H1 (cell line): ENCODE measurements around the gene SLC23A1. TPM values are rescaled to one million over a fixed set of nuclear protein-coding genes. Genes with fewer than 3 reads are reported as not detected.

Source experiments
- BRCA1 ChIP-seq: IDR thresholded peaks from 2 replicates; pipeline ENCODE4 v1.6.1; 2012; ENCODE audit warnings: low read depth, low read length, improper control_type of control experiment
- EZH2 ChIP-seq: fragments of 200-600 bp; sonication (generic); IDR thresholded peaks from 2 replicates; pipeline ENCODE4 v1.7.1; 2012; ENCODE audit warnings: low read depth, mild to moderate bottlenecking, moderate library complexity, low read length, inconsistent platforms; ENCODE audit not compliant: severe bottlenecking
- HDAC6 ChIP-seq: IDR thresholded peaks from one replicate; pipeline ENCODE4 v1.7.1; 2012; ENCODE audit warnings: low read depth, mild to moderate bottlenecking, inconsistent platforms, low read length, moderate library complexity
- KDM1A ChIP-seq: fragments of 200-600, 300-600 bp; sonication (generic); IDR thresholded peaks from 2 replicates; pipeline ENCODE4 v1.7.1; 2016; ENCODE audit warnings: mild to moderate bottlenecking, low read length, borderline replicate concordance
- MAFK ChIP-seq: IDR thresholded peaks from 2 replicates; pipeline ENCODE4 v1.6.1; 2012; ENCODE audit warnings: low read depth, mild to moderate bottlenecking, improper control_type of control experiment, low read length
- RBBP5 ChIP-seq: IDR thresholded peaks from 2 replicates; pipeline ENCODE4 v1.7.1; 2012; ENCODE audit warnings: low read depth, mild to moderate bottlenecking, inconsistent platforms, low read length, moderate library complexity, borderline replicate concordance
- RNF2 ChIP-seq: fragments of 200-900, 300-1000 bp; sonication (generic); IDR thresholded peaks from 2 replicates; pipeline ENCODE4 v1.7.1; 2016; ENCODE audit warnings: borderline replicate concordance, low read depth, mild to moderate bottlenecking, antibody characterized with exemption, low read length; ENCODE audit not compliant: poor library complexity, severe bottlenecking; ENCODE audit errors: missing control alignments
- YY1 ChIP-seq: IDR thresholded peaks from 2 replicates; pipeline ENCODE4 v1.6.1; 2011; ENCODE audit warnings: low read depth, mild to moderate bottlenecking, low read length
- polyA plus RNA-seq, 7 experiments: library from polyadenylated mRNA; depleted of rRNA in 3 of 7; stranded (reverse) in 5 of 7; unstranded in 2 of 7; fragments of >200 nt in 5 of 7; fragments of 200-250 nt in 2 of 7; gene quantifications; 1 replicate in 5 of 7; 2 replicates in 1 of 7; 4 replicates in 1 of 7; pipeline versions ENCODE4 v1.2.1 to v1.2.3, GENCODE V29; 2011 to 2013; ENCODE audit warnings: missing spikeins in 2 of 7, mixed read lengths in 2 of 7
- total RNA-seq: library from RNA; stranded (reverse); fragmentation: NEBNext Ultra II Directional; extraction: Animal tissue kit (Norgen Biotek cat#: 25700); gene quantifications from 2 replicates; pipeline ENCODE4 v1.2.1, GENCODE V29; 2021
- TF ChIP-seq, protein P1 (sequence below): fragments of 300-600 bp; sonication (generic); IDR thresholded peaks from 2 replicates; pipeline ENCODE4 v1.7.1; 2012; ENCODE audit warnings: low read length, moderate library complexity, mild to moderate bottlenecking, inconsistent platforms; ENCODE audit not compliant: insufficient replicate concordance
- TF ChIP-seq, protein P2 (sequence below): IDR thresholded peaks from 2 replicates; pipeline ENCODE4 v1.6.1; 2012; ENCODE audit warnings: inconsistent platforms

The SLC23A1 gene
- total and polyA plus RNA-seq, 2 of the 8 experiments (the other 6 are each of a cell fraction or from before 2014, with no cell fraction given), result not detected

DNA sequence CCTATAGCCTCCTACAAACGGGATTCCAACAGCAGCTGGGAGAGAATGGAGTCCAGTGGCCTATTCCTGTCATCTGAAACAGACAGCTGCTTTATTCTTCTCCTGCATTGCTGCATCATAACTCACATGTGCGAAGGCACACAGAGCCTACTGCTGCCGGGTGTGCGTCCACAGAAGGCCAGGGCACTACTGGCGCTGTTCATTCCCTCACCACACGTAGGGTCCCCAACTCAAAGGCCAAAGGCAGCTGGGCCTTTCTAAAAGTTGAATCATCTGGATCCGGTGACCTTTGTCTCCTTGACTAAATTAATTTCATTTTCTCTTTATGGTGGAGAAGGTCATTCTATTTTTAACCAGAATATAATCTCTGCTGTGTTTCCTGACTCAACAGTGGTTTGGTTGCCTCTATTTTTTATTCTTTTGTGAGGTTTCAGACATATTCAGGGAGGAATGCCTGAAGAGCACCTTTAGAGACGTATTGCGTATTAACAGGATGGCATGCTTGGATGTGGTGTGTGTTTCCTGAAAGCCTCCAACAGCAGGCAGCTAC lies 31.6 kb upstream of the SLC23A1 start (continued):
- TF ChIP-seq, protein P1, sequence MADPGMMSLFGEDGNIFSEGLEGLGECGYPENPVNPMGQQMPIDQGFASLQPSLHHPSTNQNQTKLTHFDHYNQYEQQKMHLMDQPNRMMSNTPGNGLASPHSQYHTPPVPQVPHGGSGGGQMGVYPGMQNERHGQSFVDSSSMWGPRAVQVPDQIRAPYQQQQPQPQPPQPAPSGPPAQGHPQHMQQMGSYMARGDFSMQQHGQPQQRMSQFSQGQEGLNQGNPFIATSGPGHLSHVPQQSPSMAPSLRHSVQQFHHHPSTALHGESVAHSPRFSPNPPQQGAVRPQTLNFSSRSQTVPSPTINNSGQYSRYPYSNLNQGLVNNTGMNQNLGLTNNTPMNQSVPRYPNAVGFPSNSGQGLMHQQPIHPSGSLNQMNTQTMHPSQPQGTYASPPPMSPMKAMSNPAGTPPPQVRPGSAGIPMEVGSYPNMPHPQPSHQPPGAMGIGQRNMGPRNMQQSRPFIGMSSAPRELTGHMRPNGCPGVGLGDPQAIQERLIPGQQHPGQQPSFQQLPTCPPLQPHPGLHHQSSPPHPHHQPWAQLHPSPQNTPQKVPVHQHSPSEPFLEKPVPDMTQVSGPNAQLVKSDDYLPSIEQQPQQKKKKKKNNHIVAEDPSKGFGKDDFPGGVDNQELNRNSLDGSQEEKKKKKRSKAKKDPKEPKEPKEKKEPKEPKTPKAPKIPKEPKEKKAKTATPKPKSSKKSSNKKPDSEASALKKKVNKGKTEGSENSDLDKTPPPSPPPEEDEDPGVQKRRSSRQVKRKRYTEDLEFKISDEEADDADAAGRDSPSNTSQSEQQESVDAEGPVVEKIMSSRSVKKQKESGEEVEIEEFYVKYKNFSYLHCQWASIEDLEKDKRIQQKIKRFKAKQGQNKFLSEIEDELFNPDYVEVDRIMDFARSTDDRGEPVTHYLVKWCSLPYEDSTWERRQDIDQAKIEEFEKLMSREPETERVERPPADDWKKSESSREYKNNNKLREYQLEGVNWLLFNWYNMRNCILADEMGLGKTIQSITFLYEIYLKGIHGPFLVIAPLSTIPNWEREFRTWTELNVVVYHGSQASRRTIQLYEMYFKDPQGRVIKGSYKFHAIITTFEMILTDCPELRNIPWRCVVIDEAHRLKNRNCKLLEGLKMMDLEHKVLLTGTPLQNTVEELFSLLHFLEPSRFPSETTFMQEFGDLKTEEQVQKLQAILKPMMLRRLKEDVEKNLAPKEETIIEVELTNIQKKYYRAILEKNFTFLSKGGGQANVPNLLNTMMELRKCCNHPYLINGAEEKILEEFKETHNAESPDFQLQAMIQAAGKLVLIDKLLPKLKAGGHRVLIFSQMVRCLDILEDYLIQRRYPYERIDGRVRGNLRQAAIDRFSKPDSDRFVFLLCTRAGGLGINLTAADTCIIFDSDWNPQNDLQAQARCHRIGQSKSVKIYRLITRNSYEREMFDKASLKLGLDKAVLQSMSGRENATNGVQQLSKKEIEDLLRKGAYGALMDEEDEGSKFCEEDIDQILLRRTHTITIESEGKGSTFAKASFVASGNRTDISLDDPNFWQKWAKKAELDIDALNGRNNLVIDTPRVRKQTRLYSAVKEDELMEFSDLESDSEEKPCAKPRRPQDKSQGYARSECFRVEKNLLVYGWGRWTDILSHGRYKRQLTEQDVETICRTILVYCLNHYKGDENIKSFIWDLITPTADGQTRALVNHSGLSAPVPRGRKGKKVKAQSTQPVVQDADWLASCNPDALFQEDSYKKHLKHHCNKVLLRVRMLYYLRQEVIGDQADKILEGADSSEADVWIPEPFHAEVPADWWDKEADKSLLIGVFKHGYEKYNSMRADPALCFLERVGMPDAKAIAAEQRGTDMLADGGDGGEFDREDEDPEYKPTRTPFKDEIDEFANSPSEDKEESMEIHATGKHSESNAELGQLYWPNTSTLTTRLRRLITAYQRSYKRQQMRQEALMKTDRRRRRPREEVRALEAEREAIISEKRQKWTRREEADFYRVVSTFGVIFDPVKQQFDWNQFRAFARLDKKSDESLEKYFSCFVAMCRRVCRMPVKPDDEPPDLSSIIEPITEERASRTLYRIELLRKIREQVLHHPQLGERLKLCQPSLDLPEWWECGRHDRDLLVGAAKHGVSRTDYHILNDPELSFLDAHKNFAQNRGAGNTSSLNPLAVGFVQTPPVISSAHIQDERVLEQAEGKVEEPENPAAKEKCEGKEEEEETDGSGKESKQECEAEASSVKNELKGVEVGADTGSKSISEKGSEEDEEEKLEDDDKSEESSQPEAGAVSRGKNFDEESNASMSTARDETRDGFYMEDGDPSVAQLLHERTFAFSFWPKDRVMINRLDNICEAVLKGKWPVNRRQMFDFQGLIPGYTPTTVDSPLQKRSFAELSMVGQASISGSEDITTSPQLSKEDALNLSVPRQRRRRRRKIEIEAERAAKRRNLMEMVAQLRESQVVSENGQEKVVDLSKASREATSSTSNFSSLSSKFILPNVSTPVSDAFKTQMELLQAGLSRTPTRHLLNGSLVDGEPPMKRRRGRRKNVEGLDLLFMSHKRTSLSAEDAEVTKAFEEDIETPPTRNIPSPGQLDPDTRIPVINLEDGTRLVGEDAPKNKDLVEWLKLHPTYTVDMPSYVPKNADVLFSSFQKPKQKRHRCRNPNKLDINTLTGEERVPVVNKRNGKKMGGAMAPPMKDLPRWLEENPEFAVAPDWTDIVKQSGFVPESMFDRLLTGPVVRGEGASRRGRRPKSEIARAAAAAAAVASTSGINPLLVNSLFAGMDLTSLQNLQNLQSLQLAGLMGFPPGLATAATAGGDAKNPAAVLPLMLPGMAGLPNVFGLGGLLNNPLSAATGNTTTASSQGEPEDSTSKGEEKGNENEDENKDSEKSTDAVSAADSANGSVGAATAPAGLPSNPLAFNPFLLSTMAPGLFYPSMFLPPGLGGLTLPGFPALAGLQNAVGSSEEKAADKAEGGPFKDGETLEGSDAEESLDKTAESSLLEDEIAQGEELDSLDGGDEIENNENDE, result no peak
- TF ChIP-seq BRCA1 (no peak), RBBP5 (no peak), EZH2 (no peak), YY1 (no peak), KDM1A (no peak), MAFK (no peak), RNF2 (no peak), HDAC6 (no peak)
- TF ChIP-seq, protein P2, sequence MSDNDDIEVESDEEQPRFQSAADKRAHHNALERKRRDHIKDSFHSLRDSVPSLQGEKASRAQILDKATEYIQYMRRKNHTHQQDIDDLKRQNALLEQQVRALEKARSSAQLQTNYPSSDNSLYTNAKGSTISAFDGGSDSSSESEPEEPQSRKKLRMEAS, result no peak
